Stimulated activated CD8-positive, alpha-beta memory T cell treated with anti-CD3 and anti-CD28 coated beads, Interleukin-4, amount 100 ng/mL, for 48 hours (primary cell): ENCODE data around the gene MMD.
"Not testable (repeated sequence)": the region's sequence is repeated elsewhere in the genome, so short reads cannot be mapped to it uniquely, and the experiment has no call there.

Experiments used
- DNase-seq: peaks from one replicate; pipeline ENCODE4 v3.0.0-alpha.2; 2020

MMD gene

GRCh38 chr17:55443904-55444303 lies 22.3 kb upstream of the MMD start:
- no peak for DNase-seq

- no peak for DNase-seq
These were observed 21.5 kb upstream of the MMD start for GRCh38 chr17:55442953-55443683.

- no peak for DNase-seq
These were observed 20.8 kb upstream of the MMD start for GRCh38 chr17:55442462-55442861.

- DNase-seq: no peak
These were observed 19.9 kb upstream of the MMD start for GRCh38 chr17:55441544-55441943.

- DNase-seq: no peak
These were observed 18.8 kb upstream of the MMD start for GRCh38 chr17:55440391-55440790.

- DNase-seq: no peak
These were observed 15.5 kb upstream of the MMD start for GRCh38 chr17:55437159-55437605.

- no peak for DNase-seq
These were observed 14.9 kb upstream of the MMD start for GRCh38 chr17:55436224-55437158.

- no peak for DNase-seq
These were observed 13.8 kb upstream of the MMD start for GRCh38 chr17:55435408-55435807.

GRCh38 chr17:55434721-55435120 lies 13.1 kb upstream of the MMD start:
- no peak for DNase-seq

GRCh38 chr17:55433629-55434422 lies 12.2 kb upstream of the MMD start:
- DNase-seq: no peak

GRCh38 chr17:55433029-55433628 lies 11.5 kb upstream of the MMD start:
- DNase-seq: no peak

- no peak for DNase-seq
These were observed 10.9 kb upstream of the MMD start for GRCh38 chr17:55432358-55433028.

GRCh38 chr17:55431914-55432313 lies 10.3 kb upstream of the MMD start:
- not testable (repeated sequence) for DNase-seq

GRCh38 chr17:55430541-55431288 lies 9.1 kb upstream of the MMD start:
- no peak for DNase-seq

GRCh38 chr17:55427587-55427882 lies 5.9 kb upstream of the MMD start:
- no peak for DNase-seq

GRCh38 chr17:55426851-55427586 lies 5.4 kb upstream of the MMD start:
- DNase-seq: no peak

- DNase-seq: no peak
These were observed 3.4 kb upstream of the MMD start for GRCh38 chr17:55424893-55425540.

- no peak for DNase-seq
These were observed 1.9 kb upstream of the MMD start for GRCh38 chr17:55423535-55423934.

GRCh38 chr17:55422828-55423164 lies 1.2 kb upstream of the MMD start:
- not testable (repeated sequence) for DNase-seq

- DNase-seq: peak; percentile 69
These were observed 858 bp downstream of the MMD start for GRCh38 chr17:55420776-55421178.
